Amniotic stem cell (primary cell): ENCODE data around the gene HPRT1.

ENCODE experiments used
- DNase-seq: peaks from one replicate; lab custom pipeline; 2025; lab: John Stamatoyannopoulos, UW

Gene HPRT1

GRCh38 chrX:134544135-134544512 lies 84.2 kb downstream of the HPRT1 start:
- no peak for DNase-seq

- no peak for DNase-seq
These were observed 84.7 kb downstream of the HPRT1 start for GRCh38 chrX:134544513-134545151.

GRCh38 chrX:134545510-134545909 lies 85.5 kb downstream of the HPRT1 start:
- no peak for DNase-seq

GRCh38 chrX:134546187-134546586 lies 86.2 kb downstream of the HPRT1 start:
- DNase-seq = no peak

- DNase-seq = no peak
These were observed 87.2 kb downstream of the HPRT1 start for GRCh38 chrX:134547047-134547679.

- DNase-seq = no peak
These were observed 88.6 kb downstream of the HPRT1 start for GRCh38 chrX:134548257-134549201.
